ENCODE measurements around the gene ZNRF3.

ZNRF3 gene

DNA sequence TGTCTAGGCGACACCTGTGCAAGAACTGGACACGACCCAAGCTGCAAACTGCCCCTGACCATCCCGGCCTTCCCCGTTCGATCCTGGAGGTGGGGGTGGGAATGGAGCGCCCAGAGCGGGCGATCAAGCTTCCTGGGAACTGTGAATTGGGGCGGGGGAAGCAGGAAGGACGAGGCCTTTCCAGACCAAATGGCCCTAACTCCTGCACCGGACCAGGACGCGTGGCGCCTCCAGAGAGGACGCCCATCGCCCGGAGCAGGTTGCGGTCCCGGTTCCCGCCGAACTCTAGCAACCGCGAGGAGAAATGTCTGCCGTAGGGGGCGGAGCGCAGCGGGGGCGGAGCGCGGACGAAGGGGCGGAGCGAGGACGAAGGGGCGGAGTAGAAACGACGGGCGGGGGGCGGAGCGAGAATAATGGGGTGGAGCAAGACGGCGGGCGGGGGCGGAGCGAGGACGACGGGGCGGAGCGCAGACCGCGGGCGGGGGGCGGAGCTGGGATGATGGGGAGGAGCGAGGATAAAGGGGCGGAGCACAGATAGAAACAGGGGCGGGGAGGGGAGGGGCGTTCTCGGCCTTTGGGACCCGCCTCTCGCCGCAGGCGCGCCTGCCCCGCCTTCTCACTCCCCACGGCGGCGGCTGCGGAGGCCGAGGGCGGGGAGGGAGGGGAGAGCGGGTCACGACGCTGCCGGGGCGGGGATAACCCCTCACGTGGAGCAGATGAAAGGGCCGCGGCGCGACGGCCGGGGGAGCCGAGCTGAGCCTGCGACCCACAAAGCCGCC, at the start of gene ZNRF3 (continued):
- TF ChIP-seq, protein P1, sequence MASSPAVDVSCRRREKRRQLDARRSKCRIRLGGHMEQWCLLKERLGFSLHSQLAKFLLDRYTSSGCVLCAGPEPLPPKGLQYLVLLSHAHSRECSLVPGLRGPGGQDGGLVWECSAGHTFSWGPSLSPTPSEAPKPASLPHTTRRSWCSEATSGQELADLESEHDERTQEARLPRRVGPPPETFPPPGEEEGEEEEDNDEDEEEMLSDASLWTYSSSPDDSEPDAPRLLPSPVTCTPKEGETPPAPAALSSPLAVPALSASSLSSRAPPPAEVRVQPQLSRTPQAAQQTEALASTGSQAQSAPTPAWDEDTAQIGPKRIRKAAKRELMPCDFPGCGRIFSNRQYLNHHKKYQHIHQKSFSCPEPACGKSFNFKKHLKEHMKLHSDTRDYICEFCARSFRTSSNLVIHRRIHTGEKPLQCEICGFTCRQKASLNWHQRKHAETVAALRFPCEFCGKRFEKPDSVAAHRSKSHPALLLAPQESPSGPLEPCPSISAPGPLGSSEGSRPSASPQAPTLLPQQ (tag by site-specific recombination; IDR thresholded peaks at IDR 0.05): peak; percentile 43; the same call in 1 of the 2 replicates
- peak; percentile 88 for TF ChIP-seq KLF8 (tag by site-specific recombination; IDR thresholded peaks at IDR 0.05)
- peak; percentile 78 for TF ChIP-seq ZXDB (tag by site-specific recombination; IDR thresholded peaks at IDR 0.05)
- TF ChIP-seq ZFHX2 (tag by site-specific recombination; conservative IDR thresholded peaks at IDR 0.05): peak; percentile 64
- peak; percentile 15; the same call in 1 of the 2 replicates for TF ChIP-seq ZIC2 (tag by site-specific recombination; IDR thresholded peaks at IDR 0.05)
- TF ChIP-seq SP2 (tag by site-specific recombination; IDR thresholded peaks at IDR 0.05): peak; percentile 84
- TF ChIP-seq ZNF223 (tag by site-specific recombination; IDR thresholded peaks at IDR 0.05): no peak
- TF ChIP-seq ZFP41 (tag by site-specific recombination; IDR thresholded peaks at IDR 0.05; ENCODE audit: borderline replicate concordance): no peak
- no peak for TF ChIP-seq ZNF777 (tag by site-specific recombination; IDR thresholded peaks at IDR 0.05; ENCODE audit: borderline replicate concordance)
- TF ChIP-seq, protein P2, sequence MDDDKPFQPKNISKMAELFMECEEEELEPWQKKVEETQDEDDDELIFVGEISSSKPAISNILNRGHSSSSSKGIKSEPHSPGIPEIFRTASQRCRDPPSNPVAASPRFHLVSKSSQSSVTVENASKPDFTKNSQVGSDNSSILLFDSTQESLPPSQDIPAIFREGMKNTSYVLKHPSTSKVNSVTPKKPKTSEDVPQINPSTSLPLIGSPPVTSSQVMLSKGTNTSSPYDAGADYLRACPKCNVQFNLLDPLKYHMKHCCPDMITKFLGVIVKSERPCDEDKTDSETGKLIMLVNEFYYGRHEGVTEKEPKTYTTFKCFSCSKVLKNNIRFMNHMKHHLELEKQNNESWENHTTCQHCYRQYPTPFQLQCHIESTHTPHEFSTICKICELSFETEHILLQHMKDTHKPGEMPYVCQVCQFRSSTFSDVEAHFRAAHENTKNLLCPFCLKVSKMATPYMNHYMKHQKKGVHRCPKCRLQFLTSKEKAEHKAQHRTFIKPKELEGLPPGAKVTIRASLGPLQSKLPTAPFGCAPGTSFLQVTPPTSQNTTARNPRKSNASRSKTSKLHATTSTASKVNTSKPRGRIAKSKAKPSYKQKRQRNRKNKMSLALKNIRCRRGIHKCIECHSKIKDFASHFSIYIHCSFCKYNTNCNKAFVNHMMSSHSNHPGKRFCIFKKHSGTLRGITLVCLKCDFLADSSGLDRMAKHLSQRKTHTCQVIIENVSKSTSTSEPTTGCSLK (tag by site-specific recombination; IDR thresholded peaks at IDR 0.05): no peak
- TF ChIP-seq ZBTB8A (tag by site-specific recombination; IDR thresholded peaks at IDR 0.05): no peak
- no peak for TF ChIP-seq TRIM28 (IDR thresholded peaks at IDR 0.05; ENCODE audit: borderline replicate concordance, low read length)
- no peak for TF ChIP-seq ZNF184 (tag by site-specific recombination; IDR thresholded peaks at IDR 0.05)
- TF ChIP-seq, protein P3, sequence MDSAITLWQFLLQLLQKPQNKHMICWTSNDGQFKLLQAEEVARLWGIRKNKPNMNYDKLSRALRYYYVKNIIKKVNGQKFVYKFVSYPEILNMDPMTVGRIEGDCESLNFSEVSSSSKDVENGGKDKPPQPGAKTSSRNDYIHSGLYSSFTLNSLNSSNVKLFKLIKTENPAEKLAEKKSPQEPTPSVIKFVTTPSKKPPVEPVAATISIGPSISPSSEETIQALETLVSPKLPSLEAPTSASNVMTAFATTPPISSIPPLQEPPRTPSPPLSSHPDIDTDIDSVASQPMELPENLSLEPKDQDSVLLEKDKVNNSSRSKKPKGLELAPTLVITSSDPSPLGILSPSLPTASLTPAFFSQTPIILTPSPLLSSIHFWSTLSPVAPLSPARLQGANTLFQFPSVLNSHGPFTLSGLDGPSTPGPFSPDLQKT (IDR thresholded peaks at IDR 0.05; ENCODE audit: borderline replicate concordance, low read depth, low read length): no peak
- no peak for TF ChIP-seq ZNF664 (tag by site-specific recombination; IDR thresholded peaks at IDR 0.05)
- TF ChIP-seq ZNF660 (tag by site-specific recombination; IDR thresholded peaks at IDR 0.05): no peak; the same call in 1 of the 2 replicates
- no peak for TF ChIP-seq ZSCAN30 (tag by site-specific recombination; IDR thresholded peaks at IDR 0.05)
- TF ChIP-seq FEZF1 (tag by site-specific recombination; IDR thresholded peaks at IDR 0.05): no peak
- TF ChIP-seq KLF10 (tag by site-specific recombination; IDR thresholded peaks at IDR 0.05): no peak
- no peak for TF ChIP-seq ZNF23 (tag by site-specific recombination; IDR thresholded peaks at IDR 0.05; ENCODE audit: borderline replicate concordance)
- no peak for TF ChIP-seq ZNF169 (tag by site-specific recombination; IDR thresholded peaks at IDR 0.05)
- no peak for TF ChIP-seq ZNF138 (tag by site-specific recombination; IDR thresholded peaks at IDR 0.05; ENCODE audit: borderline replicate concordance)
- TF ChIP-seq ZBTB21 (tag by site-specific recombination; IDR thresholded peaks at IDR 0.05): no peak
- TF ChIP-seq, protein P4, sequence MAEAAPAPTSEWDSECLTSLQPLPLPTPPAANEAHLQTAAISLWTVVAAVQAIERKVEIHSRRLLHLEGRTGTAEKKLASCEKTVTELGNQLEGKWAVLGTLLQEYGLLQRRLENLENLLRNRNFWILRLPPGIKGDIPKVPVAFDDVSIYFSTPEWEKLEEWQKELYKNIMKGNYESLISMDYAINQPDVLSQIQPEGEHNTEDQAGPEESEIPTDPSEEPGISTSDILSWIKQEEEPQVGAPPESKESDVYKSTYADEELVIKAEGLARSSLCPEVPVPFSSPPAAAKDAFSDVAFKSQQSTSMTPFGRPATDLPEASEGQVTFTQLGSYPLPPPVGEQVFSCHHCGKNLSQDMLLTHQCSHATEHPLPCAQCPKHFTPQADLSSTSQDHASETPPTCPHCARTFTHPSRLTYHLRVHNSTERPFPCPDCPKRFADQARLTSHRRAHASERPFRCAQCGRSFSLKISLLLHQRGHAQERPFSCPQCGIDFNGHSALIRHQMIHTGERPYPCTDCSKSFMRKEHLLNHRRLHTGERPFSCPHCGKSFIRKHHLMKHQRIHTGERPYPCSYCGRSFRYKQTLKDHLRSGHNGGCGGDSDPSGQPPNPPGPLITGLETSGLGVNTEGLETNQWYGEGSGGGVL (tag by site-specific recombination; IDR thresholded peaks at IDR 0.05): peak; percentile 35; the same call in 1 of the 2 replicates
- no peak for TF ChIP-seq HOXA7 (CRISPR knock-in tag; IDR thresholded peaks at IDR 0.05; ENCODE audit: borderline replicate concordance)
- TF ChIP-seq ZNF416 (tag by site-specific recombination; IDR thresholded peaks at IDR 0.05): no peak
- TF ChIP-seq OVOL3 (tag by site-specific recombination; IDR thresholded peaks at IDR 0.05): no peak
- TF ChIP-seq, protein P5, sequence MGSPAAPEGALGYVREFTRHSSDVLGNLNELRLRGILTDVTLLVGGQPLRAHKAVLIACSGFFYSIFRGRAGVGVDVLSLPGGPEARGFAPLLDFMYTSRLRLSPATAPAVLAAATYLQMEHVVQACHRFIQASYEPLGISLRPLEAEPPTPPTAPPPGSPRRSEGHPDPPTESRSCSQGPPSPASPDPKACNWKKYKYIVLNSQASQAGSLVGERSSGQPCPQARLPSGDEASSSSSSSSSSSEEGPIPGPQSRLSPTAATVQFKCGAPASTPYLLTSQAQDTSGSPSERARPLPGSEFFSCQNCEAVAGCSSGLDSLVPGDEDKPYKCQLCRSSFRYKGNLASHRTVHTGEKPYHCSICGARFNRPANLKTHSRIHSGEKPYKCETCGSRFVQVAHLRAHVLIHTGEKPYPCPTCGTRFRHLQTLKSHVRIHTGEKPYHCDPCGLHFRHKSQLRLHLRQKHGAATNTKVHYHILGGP (tag by site-specific recombination; IDR thresholded peaks at IDR 0.05): no peak
- peak; percentile 93 for TF ChIP-seq ZBTB17 (tag by site-specific recombination; IDR thresholded peaks at IDR 0.05)
- TF ChIP-seq TCF7L2 (IDR thresholded peaks at IDR 0.05; ENCODE audit: borderline replicate concordance, low read depth, low read length): peak; percentile 96
- peak; percentile 48 for TF ChIP-seq YY1 (tag by site-specific recombination; IDR thresholded peaks at IDR 0.05)
- no peak for TF ChIP-seq ZNF391 (tag by site-specific recombination; IDR thresholded peaks at IDR 0.05; ENCODE audit: borderline replicate concordance, low read depth)
- no peak for TF ChIP-seq ZNF626 (tag by site-specific recombination; IDR thresholded peaks at IDR 0.05)
- peak; percentile 47; the same call in 1 of the 2 replicates for TF ChIP-seq ZBTB48 (tag by site-specific recombination; IDR thresholded peaks at IDR 0.05)
